ENCODE data around the gene EPHA7.

The EPHA7 gene

DNA sequence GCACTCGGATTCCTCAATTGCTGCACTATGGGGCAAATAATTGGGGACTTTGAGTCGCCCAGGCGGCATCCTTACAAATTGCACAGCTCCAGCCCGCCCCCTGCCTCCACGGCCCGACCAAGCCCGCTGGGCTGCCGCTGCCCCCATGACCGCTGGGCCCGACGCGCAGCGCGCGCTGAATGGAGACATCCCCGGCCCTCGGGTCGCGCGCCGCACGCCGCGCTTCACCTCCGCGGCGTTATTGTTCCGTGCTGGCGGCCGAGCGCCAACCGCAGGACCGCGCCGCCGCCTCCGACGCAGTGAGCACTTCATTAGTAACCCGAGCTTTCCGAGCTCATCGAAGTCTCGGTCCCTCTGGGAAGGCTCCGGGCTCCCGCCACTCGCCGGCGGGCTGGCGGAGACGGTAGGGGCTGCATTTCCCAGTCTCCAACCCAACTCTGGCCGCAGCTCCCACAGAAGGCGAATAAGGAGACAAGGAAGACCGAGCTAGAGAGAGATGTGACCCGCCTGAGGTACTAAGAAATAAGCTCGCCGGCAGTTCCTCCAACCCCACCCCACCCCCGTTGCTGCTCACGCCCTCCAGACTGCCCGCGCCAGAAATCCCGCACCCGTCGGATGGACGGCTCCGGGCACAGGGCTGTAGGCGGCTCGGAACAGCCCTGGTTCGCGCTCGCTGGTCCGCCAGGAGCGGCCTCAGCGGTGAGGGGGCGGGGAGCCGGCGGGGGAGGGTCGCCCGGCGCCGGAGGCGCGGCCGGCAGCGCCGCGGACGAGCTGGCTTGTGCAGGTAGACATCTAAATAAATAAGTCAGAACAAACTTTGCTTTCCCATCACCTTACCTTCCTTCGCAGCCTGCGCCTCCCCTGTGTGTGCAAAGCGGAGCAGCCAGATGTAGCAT lies 703 bp downstream of the EPHA7 start:
- Histone ChIP-seq H3K27ac (ENCODE audit: low read length) (no peak overlapping the region), H3K4me1 (ENCODE audit: insufficient read depth, low read length) (peaks cover 3% of the 10 kb centered on the region; the same call in 1 of the 2 replicates), H3K9me3 (ENCODE audit: insufficient read depth, low read depth, low read length) (no peaks in the 10 kb centered on the region), H3K4me3 (ENCODE audit: low read length) (peak overlapping the region; percentile 79), H3K27me3 (ENCODE audit: insufficient read depth, low read length) (peaks cover 45% of the 10 kb centered on the region), H3K36me3 (ENCODE audit: insufficient read depth, low read depth, low read length) (no peaks in the 10 kb centered on the region), H3K9ac (ENCODE audit: low read depth, low read length) (peak overlapping the region; percentile 54)

DNA sequence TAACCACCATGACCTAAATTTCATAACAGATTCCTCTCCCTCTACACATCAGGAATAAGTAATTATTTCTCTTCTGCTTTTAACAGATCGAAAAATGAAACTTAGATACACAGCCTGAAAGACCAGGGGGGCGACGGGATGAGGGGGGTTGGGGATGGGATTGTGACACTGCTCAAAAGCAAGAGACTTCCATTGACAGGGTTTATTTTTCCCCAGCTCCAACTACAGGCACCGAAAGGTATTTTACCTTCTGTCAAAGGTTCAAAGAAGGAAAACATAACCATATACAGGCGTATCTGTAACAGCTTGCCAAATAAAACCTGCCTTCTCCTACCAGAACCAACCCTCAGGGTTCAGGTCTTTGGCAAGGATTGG lies 1.3 kb downstream of the EPHA7 start:
- peaks cover 45% of the 10 kb centered on the region for H3K27me3 ChIP-seq (ENCODE audit: insufficient read depth, low read length)
- H3K4me1 ChIP-seq (ENCODE audit: insufficient read depth, low read length) = peaks cover 3% of the 10 kb centered on the region; the same call in 1 of the 2 replicates
- no peaks in the 10 kb centered on the region for H3K36me3 ChIP-seq (ENCODE audit: insufficient read depth, low read depth, low read length)
- H3K4me3 ChIP-seq (ENCODE audit: low read length) = peak overlapping the region; percentile 79
- no peak overlapping the region for H3K27ac ChIP-seq (ENCODE audit: low read length)
- H3K9me3 ChIP-seq (ENCODE audit: insufficient read depth, low read depth, low read length) = no peaks in the 10 kb centered on the region
- peak overlapping the region; percentile 54; the same call in 1 of the 2 replicates for H3K9ac ChIP-seq (ENCODE audit: low read depth, low read length)

DNA sequence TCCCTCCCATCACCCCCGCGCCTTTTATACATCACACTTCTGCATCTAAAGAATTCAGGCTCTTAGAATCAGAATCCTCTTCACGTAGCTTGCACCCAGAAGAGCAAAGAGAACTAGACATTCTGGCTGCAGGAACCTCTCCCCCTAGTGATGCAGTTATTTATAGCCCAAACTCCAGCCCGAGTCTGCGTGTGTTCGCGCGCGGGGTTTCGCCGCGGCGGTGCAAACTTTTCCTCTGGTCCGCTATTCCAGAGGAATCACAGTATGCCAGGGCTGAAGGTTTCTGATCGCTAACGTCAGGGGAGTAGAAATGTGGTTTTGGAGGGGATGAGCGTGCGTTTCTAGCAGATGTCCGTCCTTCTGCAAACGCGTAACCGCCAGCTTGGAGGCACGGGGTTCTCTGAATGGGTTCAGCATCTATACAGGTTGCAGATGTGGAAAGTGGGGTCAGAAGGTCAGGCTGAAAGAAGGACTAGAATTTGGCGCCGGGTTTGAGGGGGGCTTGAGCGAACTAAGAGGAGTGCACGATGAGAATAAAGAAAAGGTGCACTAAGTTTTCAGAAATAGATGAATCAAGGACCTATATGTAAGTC lies 1.8 kb downstream of the EPHA7 start:
- H3K4me1 ChIP-seq (ENCODE audit: insufficient read depth, low read length) = peaks cover 3% of the 10 kb centered on the region; the same call in 1 of the 2 replicates
- no peaks in the 10 kb centered on the region for H3K9me3 ChIP-seq (ENCODE audit: insufficient read depth, low read depth, low read length)
- H3K4me3 ChIP-seq (ENCODE audit: low read length) = peak overlapping the region; percentile 79
- no peak overlapping the region for H3K27ac ChIP-seq (ENCODE audit: low read length)
- no peaks in the 10 kb centered on the region for H3K36me3 ChIP-seq (ENCODE audit: insufficient read depth, low read depth, low read length)
- peak overlapping the region; percentile 54; the same call in 1 of the 2 replicates for H3K9ac ChIP-seq (ENCODE audit: low read depth, low read length)
- H3K27me3 ChIP-seq (ENCODE audit: insufficient read depth, low read length) = peaks cover 45% of the 10 kb centered on the region

- H3K9me3 ChIP-seq (ENCODE audit: insufficient read depth, low read depth, low read length) = no peaks in the 10 kb centered on the region
- no peaks in the 10 kb centered on the region for H3K36me3 ChIP-seq (ENCODE audit: insufficient read depth, low read depth, low read length)
- H3K27ac ChIP-seq (ENCODE audit: low read length) = no peak overlapping the region
- peaks cover 3% of the 10 kb centered on the region; the same call in 1 of the 2 replicates for H3K4me1 ChIP-seq (ENCODE audit: insufficient read depth, low read length)
- H3K4me3 ChIP-seq (ENCODE audit: low read length) = peak overlapping the region; percentile 79
- H3K27me3 ChIP-seq (ENCODE audit: insufficient read depth, low read length) = peaks cover 45% of the 10 kb centered on the region
- H3K9ac ChIP-seq (ENCODE audit: low read depth, low read length) = peak overlapping the region; percentile 40; the same call in 1 of the 2 replicates
Measured at GRCh38 chr6:93416571-93417420, 2.6 kb downstream of the EPHA7 start.

GRCh38 chr6:93413190-93413589 lies 6.2 kb downstream of the EPHA7 start:
- H3K9ac ChIP-seq (ENCODE audit: low read depth, low read length) = no peak overlapping the region
- H3K4me3 ChIP-seq (ENCODE audit: low read length) = no peak overlapping the region
- H3K4me1 ChIP-seq (ENCODE audit: insufficient read depth, low read length) = peaks cover 3% of the 10 kb centered on the region; the same call in 1 of the 2 replicates
- peaks cover 30% of the 10 kb centered on the region for H3K27me3 ChIP-seq (ENCODE audit: insufficient read depth, low read length)
- H3K27ac ChIP-seq (ENCODE audit: low read length) = no peak overlapping the region
- H3K9me3 ChIP-seq (ENCODE audit: insufficient read depth, low read depth, low read length) = no peaks in the 10 kb centered on the region
- H3K36me3 ChIP-seq (ENCODE audit: insufficient read depth, low read depth, low read length) = peaks cover 11% of the 10 kb centered on the region

DNA sequence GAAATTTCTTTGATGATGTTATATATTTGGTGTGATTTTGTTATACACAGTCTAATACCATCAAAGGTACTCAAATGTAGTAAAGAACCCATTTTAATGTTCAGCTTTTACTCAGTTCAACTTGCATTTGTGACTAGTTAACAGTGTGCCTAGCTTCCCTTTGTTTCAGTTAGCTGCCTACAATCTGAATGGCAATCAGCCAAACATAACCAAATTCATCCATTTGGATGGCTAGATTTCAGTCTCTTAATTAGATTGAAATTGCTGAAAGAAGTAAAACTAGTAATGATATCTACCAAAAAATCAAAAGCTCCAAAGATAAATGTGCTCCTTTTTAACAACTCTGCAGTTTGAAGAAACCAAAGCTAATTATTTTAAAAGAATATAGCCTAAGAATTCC lies 6.9 kb downstream of the EPHA7 start:
- peaks cover 12% of the 10 kb centered on the region for H3K36me3 ChIP-seq (ENCODE audit: insufficient read depth, low read depth, low read length)
- H3K9ac ChIP-seq (ENCODE audit: low read depth, low read length) = no peak overlapping the region
- peaks cover 3% of the 10 kb centered on the region; the same call in 1 of the 2 replicates for H3K4me1 ChIP-seq (ENCODE audit: insufficient read depth, low read length)
- H3K9me3 ChIP-seq (ENCODE audit: insufficient read depth, low read depth, low read length) = no peaks in the 10 kb centered on the region
- H3K27me3 ChIP-seq (ENCODE audit: insufficient read depth, low read length) = peaks cover 23% of the 10 kb centered on the region
- H3K4me3 ChIP-seq (ENCODE audit: low read length) = no peak overlapping the region
- H3K27ac ChIP-seq (ENCODE audit: low read length) = no peak overlapping the region

DNA sequence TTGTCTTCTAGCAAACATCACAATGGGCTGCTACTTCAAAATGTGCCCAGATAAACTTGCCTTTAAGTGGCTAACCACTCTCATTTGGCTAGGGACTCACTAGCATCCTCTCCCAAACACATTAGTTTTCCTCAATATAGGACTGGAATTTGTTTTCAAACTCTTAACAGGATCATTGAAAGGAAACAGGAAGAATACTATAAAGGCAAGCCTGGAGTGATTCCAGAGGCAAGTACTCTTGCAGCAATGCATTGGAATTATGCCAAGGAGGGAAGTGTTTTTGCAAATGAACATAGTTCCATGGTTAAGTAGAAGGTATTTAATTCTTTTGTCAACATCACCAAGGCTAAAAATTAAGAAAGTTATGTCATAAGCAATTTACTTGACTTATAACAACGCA lies 12.2 kb downstream of the EPHA7 start:
- H3K36me3 ChIP-seq (ENCODE audit: insufficient read depth, low read depth, low read length) = peaks cover 16% of the 10 kb centered on the region
- no peaks in the 10 kb centered on the region for H3K9me3 ChIP-seq (ENCODE audit: insufficient read depth, low read depth, low read length)
- no peak overlapping the region for H3K27ac ChIP-seq (ENCODE audit: low read length)
- H3K4me1 ChIP-seq (ENCODE audit: insufficient read depth, low read length) = no peaks in the 10 kb centered on the region; the same call in 1 of the 2 replicates
- H3K27me3 ChIP-seq (ENCODE audit: insufficient read depth, low read length) = no peaks in the 10 kb centered on the region
- no peak overlapping the region for H3K4me3 ChIP-seq (ENCODE audit: low read length)
- H3K9ac ChIP-seq (ENCODE audit: low read depth, low read length) = no peak overlapping the region

DNA sequence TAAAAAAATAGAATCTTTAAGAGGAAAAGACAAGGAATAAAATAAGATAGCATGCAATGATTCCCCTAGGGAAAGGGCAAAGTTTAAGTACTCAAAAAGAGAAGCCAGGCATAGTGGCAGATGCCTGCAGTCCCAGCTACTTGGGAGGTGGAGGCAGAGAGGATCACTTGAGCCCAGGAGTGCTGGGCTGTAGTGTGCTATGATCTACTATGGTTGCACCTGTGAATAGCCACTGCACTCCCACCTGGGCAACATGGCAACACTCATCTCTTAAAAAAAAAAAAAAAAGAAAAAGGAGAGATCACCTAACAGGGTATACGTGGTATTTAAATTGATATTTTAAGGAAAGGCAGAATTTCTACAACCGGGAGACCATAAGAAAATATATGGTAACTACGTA lies 16.0 kb downstream of the EPHA7 start:
- H3K36me3 ChIP-seq (ENCODE audit: insufficient read depth, low read depth, low read length) = 0 out of 2 replicates have a peak, but pooled peaks cover 4% of the 10 kb centered on the region
- no peaks in the 10 kb centered on the region for H3K9me3 ChIP-seq (ENCODE audit: insufficient read depth, low read depth, low read length)
- H3K4me3 ChIP-seq (ENCODE audit: low read length) = no peak overlapping the region
- no peaks in the 10 kb centered on the region; the same call in 1 of the 2 replicates for H3K4me1 ChIP-seq (ENCODE audit: insufficient read depth, low read length)
- no peak overlapping the region for H3K27ac ChIP-seq (ENCODE audit: low read length)
- no peak overlapping the region for H3K9ac ChIP-seq (ENCODE audit: low read depth, low read length)
- H3K27me3 ChIP-seq (ENCODE audit: insufficient read depth, low read length) = no peaks in the 10 kb centered on the region

DNA sequence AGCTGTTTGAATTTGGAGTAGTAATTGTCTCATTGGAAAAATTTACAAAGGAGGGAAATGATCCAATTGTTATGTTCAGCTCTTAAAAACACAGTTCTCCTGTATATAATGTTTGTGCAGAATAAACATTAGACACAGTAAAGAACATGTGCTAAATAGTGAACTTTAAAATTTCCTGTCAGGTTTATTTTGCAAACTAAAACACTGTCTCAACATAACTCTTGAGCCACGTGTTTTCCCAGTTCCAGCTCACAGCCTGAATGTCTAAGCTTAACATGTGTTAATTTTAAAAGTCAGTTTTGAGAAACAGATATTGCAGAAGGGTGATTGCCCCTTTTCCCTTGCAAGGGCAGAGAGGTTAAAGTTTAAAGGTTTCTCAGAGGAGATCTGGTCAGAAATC lies 20.6 kb downstream of the EPHA7 start:
- Histone ChIP-seq H3K9me3 (ENCODE audit: insufficient read depth, low read depth, low read length) (no peaks in the 10 kb centered on the region), H3K36me3 (ENCODE audit: insufficient read depth, low read depth, low read length) (no peaks in the 10 kb centered on the region), H3K4me1 (ENCODE audit: insufficient read depth, low read length) (no peaks in the 10 kb centered on the region), H3K4me3 (ENCODE audit: low read length) (no peak overlapping the region), H3K27ac (ENCODE audit: low read length) (no peak overlapping the region), H3K27me3 (ENCODE audit: insufficient read depth, low read length) (no peaks in the 10 kb centered on the region), H3K9ac (ENCODE audit: low read depth, low read length) (no peak overlapping the region)

- Histone ChIP-seq H3K9ac (ENCODE audit: low read depth, low read length) (no peak overlapping the region), H3K36me3 (ENCODE audit: insufficient read depth, low read depth, low read length) (no peaks in the 10 kb centered on the region), H3K27ac (ENCODE audit: low read length) (no peak overlapping the region), H3K4me3 (ENCODE audit: low read length) (no peak overlapping the region), H3K27me3 (ENCODE audit: insufficient read depth, low read length) (no peaks in the 10 kb centered on the region), H3K4me1 (ENCODE audit: insufficient read depth, low read length) (no peaks in the 10 kb centered on the region), H3K9me3 (ENCODE audit: insufficient read depth, low read depth, low read length) (no peaks in the 10 kb centered on the region)
Measured at GRCh38 chr6:93394471-93394870, 24.9 kb downstream of the EPHA7 start.

DNA sequence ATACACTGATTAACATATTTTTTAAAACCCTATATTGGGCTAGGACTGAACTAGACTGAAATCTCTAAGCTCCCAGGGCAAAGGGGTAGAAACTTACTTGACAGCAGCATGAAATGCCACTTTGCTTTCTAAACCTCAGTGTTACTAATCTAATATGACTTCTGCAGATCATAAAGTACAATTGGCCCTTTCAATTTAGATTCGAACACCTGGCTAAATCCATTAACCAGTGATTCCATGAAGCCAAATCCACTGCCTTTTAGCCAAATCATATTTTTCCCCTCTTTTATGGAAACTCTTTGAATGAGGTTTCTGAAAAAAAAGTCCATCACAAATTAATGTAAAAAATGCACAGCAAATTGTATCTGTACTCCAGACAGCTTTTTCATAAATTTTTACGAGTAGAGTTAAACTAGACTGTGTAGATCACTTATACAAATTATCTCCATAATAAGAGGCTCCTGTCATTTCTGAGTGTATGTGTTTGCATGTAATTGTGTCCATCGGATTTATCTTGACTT lies 25.7 kb downstream of the EPHA7 start:
- Histone ChIP-seq H3K4me3 (ENCODE audit: low read length) (no peak overlapping the region), H3K36me3 (ENCODE audit: insufficient read depth, low read depth, low read length) (no peaks in the 10 kb centered on the region), H3K9me3 (ENCODE audit: insufficient read depth, low read depth, low read length) (no peaks in the 10 kb centered on the region), H3K27me3 (ENCODE audit: insufficient read depth, low read length) (no peaks in the 10 kb centered on the region), H3K4me1 (ENCODE audit: insufficient read depth, low read length) (no peaks in the 10 kb centered on the region), H3K27ac (ENCODE audit: low read length) (no peak overlapping the region), H3K9ac (ENCODE audit: low read depth, low read length) (no peak overlapping the region)

All from iPS-20b (cell line).